ENCODE measurements around the gene PFKFB2.
"Not testable (repeated sequence)": the region's sequence is repeated elsewhere in the genome, so short reads cannot be mapped to it uniquely, and the experiment has no call there.

PFKFB2 gene

DNA sequence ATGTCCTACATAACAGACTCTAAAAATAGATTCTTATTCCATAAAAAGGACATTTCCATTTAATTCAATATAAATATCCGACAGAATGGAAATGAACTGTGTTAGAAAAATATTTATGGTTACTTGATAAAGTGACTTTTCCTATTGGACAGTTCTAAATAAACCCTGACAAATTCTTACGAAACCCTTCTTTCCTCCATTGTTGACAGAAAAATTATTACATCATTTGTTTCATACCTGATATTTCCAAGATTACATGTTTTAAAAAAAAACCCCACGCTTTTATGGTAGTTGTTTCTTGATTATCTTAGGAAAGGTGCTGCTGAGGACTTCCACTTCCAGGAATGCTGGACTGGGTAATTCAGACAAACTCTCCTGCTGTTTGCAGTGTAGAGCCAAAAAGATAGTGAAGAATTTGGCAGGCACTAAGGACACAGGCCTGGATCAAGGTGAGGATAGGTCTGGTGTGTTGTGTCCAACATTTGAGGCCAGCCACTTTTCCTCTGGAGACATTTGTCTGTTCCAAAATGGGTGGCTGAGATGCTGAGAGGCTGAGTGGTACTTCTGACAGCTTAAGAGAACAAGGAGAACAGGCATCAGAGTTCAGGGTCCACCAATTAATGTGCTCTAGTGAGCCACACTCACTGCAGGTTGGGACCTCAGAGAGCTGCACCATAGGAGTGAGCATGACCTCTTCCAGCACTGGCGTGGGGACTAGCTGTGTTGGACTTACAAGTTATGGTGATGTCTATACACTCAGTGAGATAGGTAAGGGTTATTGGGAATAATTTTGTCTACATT, 13.5 kb upstream of the PFKFB2 start:
- DNase-seq (ENCODE audit: low spot score): no peak

DNA sequence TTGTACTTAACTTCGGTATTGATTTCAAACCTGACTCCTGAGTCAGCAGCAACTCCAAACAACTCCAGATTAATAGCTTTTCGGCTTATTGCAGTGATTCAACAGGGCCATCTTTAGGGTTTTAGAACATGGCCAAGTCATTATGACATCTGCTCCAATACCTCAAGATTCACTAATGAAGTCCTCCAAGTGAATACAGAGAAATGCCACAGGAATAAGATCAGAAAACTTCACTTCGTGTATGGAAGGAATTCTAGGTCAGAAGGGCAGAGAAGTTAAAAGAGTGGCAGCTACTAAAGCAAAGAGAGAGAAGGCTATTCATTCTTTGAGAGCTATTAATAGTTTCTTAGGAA, 12.9 kb upstream of the PFKFB2 start:
- DNase-seq (ENCODE audit: low spot score): no peak

DNA sequence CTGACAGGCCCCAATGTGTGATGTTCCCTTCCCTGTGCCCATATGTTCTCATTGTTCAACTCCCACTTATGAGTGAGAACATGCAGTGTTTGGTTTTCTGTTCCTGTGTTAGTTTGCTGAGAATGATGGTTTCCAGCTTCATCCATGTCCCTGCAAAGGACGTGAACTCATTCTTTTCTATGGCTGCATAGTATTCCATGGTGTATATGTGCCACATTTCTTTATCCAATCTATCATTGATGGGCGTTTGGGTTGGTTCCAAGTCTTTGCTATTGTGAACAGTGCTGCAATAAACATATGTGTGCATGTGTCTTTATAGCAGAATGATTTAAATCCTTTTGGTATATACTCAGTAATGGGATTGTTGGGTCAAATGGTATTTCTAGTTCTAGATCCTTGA, 11.7 kb upstream of the PFKFB2 start:
- DNase-seq (ENCODE audit: low spot score): not testable (repeated sequence)

GRCh38 chr1:207045453-207045852, 7.6 kb upstream of the PFKFB2 start:
- DNase-seq (ENCODE audit: low spot score): no peak

GRCh38 chr1:207047505-207047904, 5.6 kb upstream of the PFKFB2 start:
- DNase-seq (ENCODE audit: low spot score): peak; percentile 15

DNA sequence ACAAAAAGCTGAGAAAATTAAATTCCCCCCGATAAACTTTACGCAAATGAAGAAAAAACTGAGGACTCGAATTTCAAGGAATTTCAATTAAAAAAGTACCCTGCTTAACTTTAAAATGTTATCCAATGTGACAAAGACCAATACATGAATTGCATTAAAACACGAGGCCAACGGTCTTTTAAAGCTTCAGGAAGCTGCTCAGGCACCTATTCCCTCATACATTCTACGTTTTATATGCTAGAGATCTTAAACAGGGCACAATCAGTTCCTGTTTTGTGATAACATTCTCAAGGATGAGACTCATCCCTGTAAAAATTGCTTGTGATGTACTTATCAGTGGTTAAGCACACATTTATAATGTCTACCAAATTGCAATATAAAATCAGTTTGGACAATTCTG, 5.0 kb upstream of the PFKFB2 start:
- DNase-seq (ENCODE audit: low spot score): no peak

- no peak for DNase-seq (ENCODE audit: low spot score)
Measured at GRCh38 chr1:207049054-207049453, 4.0 kb upstream of the PFKFB2 start.

- DNase-seq (ENCODE audit: low spot score): no peak
Measured at GRCh38 chr1:207049514-207049913, 3.6 kb upstream of the PFKFB2 start.

- peak; percentile 76 for DNase-seq (ENCODE audit: low spot score)
Measured at GRCh38 chr1:207049974-207050391, 3.1 kb upstream of the PFKFB2 start.

GRCh38 chr1:207050480-207051190, 2.4 kb upstream of the PFKFB2 start:
- DNase-seq (ENCODE audit: low spot score): peak; percentile 91

- peak; percentile 95 for DNase-seq (ENCODE audit: low spot score)
Measured at GRCh38 chr1:207051191-207051943, 1.7 kb upstream of the PFKFB2 start, which contains the start of gene YOD1. Gene YOD1 (minus strand): TSS chr1:207051208. CDS start chr1:207051030, 178 bp downstream.

GRCh38 chr1:207054491-207054890, 1.4 kb downstream of the PFKFB2 start:
- DNase-seq (ENCODE audit: low spot score): no peak

DNA sequence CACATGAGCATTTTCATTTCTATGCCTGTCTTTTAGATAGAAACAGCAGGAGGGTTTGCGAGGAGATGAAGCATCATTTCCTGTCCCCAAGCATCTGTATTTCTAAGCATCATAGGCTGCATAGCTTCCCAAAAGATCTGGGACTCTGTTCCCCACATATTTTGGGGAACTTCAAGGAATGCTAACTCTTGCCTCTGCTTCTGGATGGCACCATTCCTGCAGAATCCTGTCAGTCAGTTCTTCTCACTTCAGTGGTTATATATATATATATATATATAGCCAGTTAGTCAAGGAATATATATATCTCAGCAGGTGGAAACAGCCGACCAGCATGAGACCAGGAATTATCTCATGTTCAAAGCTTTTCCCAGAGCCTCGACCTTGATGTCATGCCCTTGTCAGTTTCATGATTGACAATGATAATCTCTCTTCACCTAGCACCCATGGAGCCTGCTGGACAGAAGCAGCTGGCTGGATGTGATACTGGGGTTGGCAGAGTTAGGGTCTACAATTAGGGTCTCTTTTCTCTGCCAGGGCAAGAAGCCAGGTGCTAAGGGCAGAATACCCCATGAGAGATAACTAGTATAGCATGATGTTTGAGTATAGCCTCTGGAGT, 2.4 kb downstream of the PFKFB2 start:
- DNase-seq (ENCODE audit: low spot score): no peak

GRCh38 chr1:207056673-207057072, 3.6 kb downstream of the PFKFB2 start:
- DNase-seq (ENCODE audit: low spot score): no peak

DNA sequence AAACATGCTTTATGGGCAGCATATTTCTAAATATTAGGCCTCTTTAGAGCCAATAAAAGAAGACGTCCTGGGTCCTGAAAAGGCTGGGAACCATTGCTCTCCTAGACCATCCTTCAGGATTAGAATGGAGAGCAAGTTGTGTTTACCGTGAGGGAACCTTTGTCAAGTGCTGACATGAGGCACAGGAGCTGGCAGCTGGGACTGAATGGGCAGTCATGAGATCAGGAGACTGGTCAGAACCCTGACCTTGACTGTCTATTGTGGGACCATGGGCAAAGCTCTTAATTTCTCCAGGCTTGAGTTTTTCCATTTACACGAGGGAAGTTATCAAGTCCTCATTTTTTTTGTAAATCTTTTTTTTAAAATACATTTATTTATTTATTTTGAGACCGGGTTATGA, 5.2 kb downstream of the PFKFB2 start:
- DNase-seq (ENCODE audit: low spot score): no peak

GRCh38 chr1:207058878-207059867, 6.1 kb downstream of the PFKFB2 start:
- DNase-seq (ENCODE audit: low spot score): no peak

DNA sequence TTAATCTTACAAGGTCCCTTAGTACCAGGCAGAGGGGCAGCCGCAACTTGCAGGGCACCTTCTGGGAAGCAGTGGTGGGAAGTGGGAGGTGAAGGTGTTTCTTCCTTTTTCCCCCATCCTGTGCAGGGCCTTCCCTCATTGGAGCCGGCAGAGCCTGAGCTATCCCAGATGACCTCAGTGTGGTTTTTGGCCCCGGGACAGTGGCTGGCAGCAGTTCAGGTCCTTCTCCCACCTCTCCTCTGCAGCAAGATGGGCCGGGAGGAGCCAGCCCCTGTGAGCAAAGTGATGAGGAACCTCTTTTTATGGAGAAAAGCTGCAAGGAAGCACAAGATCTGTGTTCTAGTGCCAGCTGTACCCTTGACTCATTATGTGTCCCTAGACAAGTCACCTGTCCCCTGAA, 6.8 kb downstream of the PFKFB2 start:
- DNase-seq (ENCODE audit: low spot score): no peak

DNA sequence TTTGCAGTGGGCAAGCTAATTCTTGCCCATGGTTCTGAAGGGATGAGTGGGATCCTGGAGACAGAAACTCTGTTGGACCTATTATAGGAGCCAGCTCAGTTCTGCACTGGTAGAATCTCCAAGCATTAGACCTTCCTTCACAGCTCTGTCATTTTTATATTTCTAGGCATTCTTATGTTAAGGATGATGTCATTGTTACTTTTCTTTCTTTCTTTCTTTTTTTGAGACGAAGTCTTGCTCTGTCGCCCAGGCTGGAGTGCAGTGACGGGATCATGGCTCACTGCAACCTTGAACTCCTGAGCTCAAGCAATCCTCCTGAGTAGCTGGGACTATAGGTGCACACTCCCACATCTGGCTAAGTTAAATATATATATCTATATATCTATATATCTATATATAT, 7.5 kb downstream of the PFKFB2 start:
- no peak for DNase-seq (ENCODE audit: low spot score)

DNA sequence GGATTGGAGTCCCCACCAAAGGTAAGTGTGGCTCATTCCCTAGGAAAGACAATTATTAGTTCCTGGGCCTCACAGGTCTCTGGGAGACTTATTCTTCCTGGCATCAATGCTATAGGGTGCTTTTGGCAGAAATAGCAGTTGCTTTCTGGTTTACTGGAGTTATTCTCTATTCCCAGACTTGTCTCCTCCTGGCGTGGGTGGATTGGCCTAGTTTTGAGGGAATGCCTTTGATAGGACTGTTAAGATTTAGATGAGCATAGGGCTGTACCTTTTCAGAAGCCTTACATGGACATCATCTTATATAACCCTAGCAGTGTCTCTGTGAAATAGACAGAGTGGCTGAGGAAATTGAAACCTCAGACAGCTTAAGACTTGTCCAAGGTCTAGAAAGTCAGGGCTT, 9.0 kb downstream of the PFKFB2 start:
- DNase-seq (ENCODE audit: low spot score): no peak

DNA sequence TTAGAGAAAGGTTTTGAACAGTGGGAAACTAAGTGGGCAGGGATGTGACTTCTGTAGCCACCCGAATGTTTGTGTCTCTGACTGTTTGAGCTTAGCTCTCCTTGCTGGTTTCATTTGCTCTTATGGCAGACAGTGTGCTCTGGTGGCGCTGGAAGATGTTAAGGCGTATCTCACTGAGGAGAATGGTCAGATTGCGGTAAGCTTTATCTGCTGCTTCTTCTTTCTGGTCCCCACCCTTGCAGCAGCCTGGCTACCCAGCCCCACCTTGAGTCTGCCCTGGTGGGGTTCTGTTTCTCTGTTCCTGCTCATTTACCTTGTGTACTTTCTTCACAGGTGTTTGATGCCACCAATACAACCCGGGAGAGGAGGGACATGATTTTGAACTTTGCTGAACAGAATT, 9.9 kb downstream of the PFKFB2 start:
- no peak for DNase-seq (ENCODE audit: low spot score)

GRCh38 chr1:207064561-207064960, 11.5 kb downstream of the PFKFB2 start:
- no peak for DNase-seq (ENCODE audit: low spot score)
